Iris pigment epithelial cell (primary cell): ENCODE measurements around the gene NECTIN1.

Experiments used
- DNase-seq: peaks from one replicate; pipeline ENCODE4 v3.0.0-alpha.2; 2011; ENCODE audit warnings: low read depth

Gene NECTIN1

DNA sequence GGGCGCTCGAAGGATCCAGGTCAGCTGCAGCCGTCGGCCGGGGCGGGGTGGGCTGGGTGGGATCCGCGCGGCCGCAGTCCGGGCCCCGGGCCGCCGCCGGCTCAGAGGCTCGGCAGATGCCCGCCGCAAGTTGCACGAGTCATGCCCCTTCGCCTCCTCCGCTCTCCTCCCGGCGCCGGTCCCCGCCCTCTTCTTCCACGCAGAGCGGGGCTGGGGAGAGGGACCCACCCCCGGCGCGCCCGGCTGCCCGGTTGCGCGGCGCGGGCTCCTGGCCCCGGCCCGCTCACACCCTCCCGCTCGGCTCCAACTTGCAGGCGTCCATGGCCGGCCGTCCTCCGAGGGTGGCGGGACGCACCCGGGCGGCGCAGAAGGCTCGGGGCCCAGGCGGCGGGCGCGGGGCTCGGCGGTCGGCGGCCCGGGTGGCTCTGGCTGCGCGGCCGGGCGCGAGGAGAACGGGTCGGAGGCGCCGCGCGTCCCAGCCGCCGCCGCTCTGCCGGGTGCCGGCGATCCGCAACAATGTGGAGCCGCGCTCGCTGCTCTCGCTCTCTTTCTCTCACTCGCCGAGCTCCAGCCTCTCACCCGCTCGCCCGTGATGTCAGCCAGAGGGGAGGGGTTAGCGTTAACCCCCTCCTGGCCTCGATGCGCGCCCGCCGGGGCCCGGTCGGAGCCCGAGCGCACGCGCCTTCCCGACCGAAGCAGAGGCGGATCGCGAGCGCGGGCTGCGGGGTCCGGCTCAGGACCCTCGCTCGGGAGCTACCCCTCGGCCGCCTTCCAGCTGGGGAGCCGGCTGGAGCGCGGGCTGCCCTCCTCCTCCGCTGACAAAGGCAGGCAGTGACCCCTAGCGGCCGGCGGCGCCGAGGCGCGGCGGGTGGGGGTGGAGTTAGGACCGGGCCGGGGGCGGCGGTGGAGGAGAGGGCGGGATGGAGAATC is at the start of gene NECTIN1:
TSS of gene NECTIN1 (minus strand) at position 550 of the 930 bp plus-strand sequence. CDS start 647 bp downstream, outside the sequence.
- DNase-seq: peak; percentile 87

DNA sequence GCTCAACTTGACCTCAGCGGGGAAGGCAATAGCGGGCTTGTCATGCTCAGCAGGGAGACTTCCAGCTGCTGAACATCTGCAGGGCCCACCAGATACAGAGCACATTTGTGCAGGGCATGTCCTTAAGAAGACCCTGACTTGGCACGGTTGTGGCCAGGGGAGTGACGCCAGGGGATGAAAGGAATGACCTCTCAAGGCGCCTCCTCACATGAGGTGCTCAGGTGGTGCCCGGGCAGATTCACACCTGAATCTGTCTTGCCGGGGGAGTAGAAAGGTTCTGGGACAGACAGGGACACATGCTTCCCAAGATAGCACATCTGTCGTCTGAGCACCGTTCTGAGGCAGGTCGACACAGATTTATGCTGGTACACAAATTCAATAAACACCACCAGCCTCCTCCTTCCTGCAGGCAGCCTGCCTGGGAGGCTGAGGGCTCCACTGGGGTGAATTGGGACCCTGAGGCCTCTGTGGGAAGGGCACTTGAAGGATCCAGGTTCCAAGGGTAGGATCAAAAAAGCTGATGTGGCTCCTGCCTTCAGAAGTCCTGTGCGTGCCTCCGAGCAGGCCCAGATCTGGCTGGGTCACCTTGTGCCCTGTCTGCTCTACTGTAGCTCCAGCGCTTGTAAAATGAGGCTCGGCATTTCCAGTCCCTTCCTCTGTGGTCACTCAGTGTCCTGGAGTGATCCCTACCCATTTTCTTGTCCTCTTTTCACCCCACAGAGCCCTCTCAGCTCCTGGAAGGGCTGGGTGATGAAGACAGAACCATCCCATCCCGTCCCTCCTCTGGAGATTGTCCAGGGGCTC is 49.6 kb upstream of the NECTIN1 start:
- DNase-seq: no peak

DNA sequence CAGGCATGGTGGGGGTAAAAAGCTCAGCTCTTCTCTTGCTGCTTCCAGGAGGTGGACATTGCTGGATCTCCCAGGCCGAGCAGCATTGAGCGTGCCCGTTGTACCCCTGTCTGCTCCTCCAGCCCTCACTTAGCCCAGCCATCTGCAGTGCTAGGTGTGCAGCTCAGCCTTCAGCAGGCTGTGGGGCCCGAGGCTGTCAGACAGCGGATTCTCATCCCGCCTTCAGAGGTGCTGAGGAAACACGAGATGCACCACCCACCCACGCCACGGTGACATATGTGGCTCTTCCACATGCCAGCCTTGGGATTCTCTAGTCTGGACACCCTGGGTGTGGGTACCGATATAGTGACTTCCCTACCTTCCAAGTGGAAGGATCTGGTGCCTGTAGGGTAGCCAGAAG is 48.9 kb upstream of the NECTIN1 start:
- DNase-seq: no peak

DNA sequence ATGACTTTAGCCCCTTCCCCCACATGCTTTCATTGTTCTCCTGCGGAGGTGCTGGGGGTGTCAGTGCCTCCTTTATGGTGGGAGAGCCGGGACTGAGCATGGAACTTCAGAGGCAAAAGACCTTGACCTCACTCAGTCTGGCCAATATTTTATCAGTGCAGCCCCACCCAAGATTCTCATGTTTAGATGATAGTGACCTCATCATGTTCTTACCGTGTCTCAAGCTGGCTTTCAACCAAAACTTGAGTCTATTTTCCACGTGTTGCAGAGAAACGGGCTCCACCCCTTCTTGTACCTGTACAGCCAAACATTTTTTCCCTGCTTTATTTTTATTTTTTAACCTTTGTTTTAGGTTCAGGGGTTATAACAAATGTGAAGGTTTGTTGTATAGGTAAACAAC is 47.7 kb upstream of the NECTIN1 start:
- no peak for DNase-seq

- no peak for DNase-seq
Measured at GRCh38 chr11:119776031-119776636, 47.1 kb upstream of the NECTIN1 start.

DNA sequence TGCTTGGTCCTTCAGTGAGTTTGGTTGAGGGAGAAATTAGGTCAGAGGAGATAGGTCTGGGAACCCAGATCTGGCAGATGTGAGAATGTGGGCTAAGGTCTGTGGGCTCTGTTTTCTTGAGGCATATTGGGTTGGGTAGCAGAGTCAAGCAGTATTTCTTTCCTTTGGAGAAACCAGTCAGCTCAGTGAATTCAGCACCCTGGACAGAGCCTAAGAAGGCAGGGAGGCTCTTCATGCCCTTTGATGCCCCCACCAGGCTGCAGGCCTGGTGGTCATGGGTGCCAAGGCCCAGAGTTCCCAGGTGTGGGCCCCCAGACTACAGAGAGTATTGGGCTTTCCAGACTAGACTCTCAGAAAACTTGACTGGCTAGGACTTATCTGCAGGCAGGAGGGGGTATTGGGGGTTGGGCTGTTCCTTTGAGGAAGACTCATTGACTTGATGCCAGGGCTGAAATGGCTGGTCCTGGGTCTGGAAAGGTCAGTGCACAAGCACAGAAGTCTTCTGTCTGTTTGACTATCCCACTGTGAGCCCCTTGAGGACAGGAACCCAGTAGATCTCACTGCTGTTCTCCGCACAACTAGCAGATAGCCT is 45.3 kb upstream of the NECTIN1 start:
- DNase-seq: peak; percentile 20

DNA sequence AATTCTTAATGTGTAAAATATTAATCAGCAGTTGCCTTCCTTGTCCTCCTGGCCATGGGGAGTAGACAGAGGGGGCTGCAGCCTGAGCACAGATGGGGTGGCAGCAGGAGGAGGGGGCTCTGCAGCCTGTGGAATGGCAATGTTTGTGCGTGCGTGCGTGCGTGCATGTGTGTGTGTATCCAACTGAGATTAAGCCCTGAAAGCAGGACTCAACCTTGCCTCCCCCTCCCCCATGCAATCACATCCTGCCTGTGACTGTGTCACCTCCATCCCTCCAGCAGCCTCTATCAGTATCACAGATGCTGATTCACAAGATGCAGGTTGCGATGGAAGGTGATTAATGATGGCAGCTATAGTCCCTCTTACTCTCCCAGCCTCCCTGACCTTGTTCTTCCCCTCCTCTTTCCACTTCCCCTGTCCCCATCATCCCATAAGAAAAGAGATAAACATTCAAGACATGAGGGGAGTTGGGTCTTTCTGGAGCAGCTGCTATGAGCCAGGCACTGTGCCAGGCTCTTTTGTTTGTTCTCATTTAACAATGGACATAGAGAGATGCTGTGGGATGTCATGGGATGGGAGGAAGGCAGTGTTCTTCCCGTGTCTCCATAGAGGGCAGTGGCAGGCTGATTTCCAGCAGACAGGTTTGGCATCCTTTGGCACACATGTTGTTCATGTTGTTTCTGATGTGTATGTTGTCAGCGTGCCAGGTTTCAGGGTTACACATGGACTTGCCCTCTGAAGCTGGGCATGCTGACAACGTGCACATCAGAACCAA is 43.8 kb upstream of the NECTIN1 start:
- no peak for DNase-seq

- DNase-seq: no peak
Measured at GRCh38 chr11:119772076-119772475, 43.1 kb upstream of the NECTIN1 start.

- DNase-seq: no peak
Measured at GRCh38 chr11:119771172-119771770, 42.3 kb upstream of the NECTIN1 start.

- DNase-seq: no peak
Measured at GRCh38 chr11:119765628-119766027, 36.6 kb upstream of the NECTIN1 start.

DNA sequence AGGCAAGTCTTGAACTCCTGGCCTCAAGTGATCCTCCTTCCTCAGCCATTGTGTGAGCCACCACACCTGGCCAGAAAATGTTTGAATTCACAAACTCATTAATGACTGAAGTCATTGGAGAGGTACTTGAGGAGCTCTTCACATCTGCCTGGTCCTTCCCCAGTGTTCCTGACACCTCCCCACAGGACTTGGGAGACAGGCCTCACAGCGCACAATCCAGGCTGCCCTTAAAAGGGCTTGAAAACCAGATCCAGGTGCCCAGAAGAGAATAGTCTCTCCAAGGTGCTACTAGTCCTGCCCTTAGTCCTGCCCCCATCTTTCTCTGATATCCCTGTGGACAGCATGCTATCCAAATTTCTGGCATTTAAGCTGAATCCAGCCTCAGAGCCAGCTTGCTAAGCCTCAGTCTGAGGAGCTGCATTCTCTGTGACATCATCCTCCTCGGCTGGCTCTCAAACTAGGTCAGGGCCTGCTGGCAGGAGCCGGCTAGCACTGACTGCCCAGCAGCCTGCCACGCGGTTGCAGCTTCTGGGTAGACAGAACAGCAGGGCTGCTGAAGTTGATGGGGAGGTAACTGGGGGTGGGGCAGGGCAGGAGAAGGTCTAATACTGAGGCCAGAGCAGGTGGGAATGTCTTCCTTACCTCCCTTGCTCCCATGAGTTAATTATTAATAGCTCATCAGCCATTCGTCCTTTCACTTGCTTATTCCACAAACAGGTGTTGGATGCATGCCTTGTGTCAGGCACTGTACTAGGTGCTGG is 35.3 kb upstream of the NECTIN1 start:
- DNase-seq: peak; percentile 83

DNA sequence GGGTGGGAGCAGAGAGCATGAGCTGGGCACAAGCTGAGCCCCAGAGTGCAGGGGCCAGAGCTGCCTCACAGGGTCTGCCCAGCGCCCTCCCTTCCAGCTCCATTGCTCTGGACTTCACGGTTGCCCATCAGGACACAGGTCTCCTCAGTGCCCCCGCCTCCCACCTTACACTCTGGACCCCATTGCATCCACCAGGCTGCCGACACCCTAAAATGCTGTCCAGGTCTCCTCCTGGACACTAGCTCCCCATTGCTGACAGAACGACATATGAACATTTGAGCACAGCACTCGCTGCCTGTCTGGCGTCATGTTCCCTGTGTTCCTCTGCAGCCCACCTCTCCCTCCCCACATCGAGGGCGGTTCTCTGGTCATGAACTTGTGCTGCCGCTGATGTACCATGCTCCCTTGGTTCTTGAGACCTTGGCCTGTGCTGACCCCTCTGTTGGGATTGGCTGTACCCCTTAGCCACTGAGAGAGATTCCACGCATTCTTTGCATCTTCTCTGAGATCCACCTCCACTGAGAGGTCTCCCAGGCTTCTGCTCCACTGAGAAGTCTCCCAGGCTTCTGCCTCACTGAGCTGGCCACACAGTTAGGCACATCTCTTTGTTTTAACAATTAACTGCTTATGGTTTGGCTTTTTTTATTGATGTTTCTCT is 34.2 kb upstream of the NECTIN1 start:
- DNase-seq: no peak

DNA sequence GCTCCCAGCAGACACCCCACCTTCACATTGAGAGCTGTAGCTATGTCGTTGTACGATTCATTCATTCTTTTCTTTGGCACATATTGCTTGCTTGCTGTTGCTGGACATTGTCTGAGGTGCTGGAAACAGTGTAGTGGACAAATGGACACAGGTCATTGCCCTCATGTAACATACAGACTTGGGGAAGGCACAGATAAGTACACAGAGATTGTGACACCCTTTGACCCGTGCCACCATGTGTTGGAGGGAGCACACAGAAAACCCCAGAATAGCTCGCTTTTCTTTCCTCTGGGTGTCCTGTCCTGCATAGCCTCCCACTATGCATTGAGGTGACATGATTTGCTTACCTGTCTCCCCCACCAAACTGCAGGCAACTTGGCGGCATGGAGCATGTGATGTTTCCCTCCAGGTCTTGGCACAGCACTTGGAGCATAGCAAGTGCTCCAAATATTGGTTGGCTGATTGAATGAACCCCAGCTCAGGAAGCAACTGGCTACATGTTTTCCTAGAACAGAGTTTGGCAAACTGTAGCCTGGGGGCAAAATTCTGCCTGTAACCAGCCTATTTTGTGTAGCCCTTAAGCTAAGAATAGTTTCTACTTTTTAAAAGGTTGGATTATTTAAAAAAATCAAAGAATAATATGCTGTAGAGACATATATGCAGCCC is 30.9 kb upstream of the NECTIN1 start:
- DNase-seq: no peak

DNA sequence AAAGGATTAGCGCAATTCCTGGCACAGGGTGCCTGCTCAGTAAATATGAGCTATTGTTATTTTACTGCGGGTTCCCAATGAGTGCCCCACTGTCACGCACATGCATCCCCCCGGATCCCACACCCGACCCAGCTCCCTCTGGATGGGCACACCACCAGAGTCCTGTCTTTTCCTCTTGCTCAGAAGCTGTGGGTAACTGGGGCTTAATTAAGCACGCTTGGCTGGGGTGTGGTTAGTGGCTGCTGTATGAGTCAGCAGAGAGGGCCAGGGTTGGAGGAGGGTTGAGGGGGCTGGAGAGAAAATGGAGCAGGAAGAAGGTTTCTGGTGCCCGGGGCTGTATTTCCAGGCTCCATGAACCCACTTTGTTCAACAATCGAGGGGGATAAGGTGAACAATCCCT is 30.3 kb upstream of the NECTIN1 start:
- peak; percentile 72 for DNase-seq

GRCh38 chr11:119758291-119758690 is 29.3 kb upstream of the NECTIN1 start:
- DNase-seq: peak; percentile 88

- DNase-seq: no peak
Measured at GRCh38 chr11:119757378-119757777, 28.4 kb upstream of the NECTIN1 start.

DNA sequence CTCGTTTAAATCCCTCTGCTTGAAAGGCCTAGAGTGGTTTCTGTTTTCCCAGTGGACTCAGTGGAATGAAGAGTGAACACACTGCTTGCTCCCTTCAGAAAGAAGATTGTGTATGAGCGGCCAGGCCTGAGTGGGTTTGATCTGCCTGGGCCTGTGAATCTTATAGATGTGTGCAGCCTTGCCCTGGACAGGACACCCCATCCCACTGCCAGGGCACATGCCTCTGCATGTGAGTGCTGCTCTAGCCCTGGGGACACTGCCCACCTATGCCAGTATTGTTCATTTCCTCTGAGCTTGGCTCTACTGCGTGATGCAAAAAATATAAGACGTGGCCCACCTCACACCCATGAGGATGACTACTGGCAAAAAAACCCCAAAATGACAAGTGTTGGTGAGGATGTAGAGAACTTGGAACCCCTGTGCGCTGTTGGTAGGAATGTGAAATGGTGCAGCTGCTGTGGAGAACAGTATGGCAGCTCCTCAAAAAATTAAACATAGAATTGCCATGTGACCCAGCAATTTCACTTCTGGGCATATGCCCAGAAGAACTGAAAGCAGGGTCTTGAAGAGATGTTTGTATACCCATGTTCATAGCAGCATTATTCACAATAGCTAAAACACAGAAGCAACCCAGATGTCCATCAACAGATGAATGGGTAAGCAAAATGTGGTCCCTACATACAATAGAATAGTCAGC is 27.3 kb upstream of the NECTIN1 start:
- DNase-seq: no peak

GRCh38 chr11:119755356-119756071 is 26.5 kb upstream of the NECTIN1 start:
- DNase-seq: no peak
